HTERT RPE-1 (cell line): ENCODE results near the gene CD14.
"Not testable (repeated sequence)": the region's sequence is repeated elsewhere in the genome, so short reads cannot be mapped to it uniquely, and the experiment has no call there.

Source experiments
- in situ Hi-C: fragments of 300-500 bp; cut with MboI; formaldehyde crosslinking; loops from 4 replicates; pipeline ENCODE4 v1.14.3; 2020; ENCODE audit warnings: low sequenced_read_pairs

CD14 gene

DNA sequence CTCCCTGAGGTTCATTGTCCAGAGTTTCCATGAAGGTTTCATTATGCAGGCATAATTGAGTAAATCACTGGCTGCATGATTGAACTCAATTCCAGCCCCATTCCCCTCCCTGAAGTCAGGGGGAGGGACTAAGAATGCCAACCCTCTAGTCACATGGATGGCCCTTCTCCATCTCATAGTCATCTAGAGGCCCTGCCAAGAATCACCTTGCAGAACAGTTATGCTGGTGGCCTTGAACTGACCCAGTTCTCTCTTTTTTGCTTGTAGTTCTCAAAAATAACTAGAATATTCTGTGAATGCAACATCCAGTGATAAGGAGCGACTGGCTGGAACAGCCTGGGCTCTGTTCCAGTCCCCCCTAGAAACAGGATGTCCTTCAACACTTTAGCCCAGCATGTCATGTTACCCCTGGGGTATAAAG, 36.6 kb downstream of the CD14 start:
- in situ Hi-C loops: no loop called here

DNA sequence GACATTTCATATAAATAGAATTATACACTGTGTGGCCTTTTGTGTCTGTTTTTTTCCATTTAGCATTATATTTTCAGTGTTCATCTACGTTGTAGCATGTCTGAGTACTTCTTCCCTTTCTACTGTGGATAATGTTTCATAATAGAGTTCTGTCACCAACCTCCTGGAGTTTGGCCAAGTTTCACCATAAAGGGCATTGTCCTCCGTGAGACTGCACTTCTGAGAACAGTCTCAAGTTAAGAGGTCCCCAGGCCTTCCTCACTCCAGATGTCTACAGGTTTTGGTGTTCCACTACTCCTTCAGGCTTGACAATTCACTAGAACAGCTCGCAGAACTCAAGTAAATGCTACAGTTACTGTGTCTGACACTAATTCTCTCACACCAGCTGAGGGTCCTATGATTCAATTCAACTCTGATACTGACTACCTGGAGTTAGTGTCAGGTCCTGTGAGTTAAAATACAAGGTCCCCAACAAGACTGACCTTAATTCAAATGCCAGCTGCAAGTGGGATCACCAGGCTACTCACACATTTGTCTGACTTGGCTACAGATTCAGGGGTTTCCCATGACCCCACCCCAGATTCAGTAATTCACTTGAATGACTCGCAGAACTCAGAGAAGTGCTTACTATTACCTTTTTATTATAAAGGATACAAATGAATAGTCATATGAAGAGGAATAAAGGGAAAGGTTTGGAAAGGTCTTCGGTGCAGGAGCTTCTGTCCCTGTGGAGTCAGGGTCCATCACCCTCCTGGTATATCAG, 37.3 kb downstream of the CD14 start:
- in situ Hi-C loops: no loop called here

DNA sequence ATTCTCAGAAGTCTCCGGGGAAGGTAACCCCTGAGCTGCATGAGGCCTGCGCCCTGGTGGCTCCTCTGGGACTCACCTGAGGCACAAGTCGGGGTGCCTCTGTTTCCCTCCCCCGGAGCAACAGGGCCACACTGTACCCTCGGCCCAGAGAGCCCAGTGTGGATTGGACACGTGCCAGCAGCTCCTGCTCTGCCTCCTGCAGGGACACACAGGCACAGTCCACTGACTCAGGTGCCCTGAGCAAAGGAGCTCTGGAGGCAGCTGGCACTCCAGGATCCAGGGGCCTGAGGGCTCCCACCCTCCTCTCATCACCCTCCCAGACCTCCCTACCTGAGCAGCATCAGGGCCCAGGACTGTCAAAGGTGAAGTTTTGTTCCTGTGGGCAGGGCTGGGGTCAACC, 38.8 kb downstream of the CD14 start:
- in situ Hi-C loops: no loop called here

DNA sequence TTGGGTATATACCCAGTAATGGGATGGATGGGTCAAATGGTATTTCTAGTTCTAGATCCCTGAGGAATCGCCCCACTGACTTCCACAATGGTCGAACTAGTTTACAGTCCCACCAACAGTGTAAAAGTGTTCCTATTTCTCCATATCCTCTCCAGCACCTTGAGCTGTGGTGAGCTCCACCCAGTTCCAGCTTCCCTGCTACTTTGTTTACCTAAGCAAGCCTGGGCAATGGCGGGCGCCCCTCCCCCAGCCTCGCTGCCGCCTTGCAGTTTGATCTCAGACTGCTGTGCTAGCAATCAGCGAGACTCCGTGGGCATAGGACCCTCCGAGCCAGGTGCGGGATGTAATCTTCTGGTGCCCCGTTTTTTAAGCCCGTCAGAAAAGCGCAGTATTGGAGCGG, 39.9 kb downstream of the CD14 start:
- in situ Hi-C loops: not testable (repeated sequence)

DNA sequence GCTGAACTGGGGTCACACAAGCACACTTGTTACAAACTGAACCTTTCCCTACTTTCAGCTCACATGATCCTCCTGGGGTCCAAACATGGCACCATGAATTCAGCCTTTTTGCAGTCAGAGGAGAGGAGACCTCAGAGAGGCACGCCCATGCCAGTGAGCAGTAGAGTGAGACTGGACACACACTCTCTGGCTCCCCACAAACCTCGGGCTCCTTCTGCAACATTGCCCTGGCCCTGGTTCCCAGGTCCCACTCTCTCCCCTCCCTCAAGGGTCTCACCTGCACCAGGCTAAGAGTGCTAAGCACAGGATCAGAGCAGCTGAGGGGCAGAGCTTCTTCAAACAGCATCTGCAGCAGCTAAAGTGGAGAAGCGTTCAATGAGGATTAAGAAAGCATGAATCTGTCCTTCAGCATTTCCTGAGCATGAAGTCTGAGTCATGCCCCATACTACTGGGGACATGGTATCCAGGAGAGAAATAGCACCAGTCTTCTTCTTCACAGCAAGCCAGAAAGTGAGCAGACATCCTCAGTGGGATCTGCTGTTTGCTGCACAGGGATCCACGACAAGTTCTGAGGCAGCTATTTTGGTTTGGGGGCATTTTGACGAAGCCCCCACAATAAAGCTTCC, 41.1 kb downstream of the CD14 start:
- in situ Hi-C loops: no loop called here

DNA sequence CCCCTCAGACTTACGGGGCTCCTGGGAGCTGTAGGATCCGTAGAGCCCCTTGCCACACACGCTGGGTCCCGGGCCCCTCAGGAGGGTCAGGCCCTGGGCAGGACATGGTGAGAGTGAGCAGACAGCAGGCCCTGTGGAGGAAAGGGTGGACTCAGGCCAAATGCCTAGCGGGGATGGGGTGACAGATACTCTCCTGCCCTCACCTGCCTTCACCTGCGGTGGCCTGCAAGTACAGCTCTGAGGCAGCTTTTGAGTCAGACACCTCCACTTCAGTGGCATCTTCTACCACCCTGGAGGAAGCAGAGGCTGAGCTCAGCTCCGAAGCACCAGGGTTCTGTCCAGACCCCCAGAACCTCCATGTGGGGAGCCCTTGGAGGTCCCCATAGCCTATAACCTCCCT, 42.1 kb downstream of the CD14 start:
- in situ Hi-C loops: no loop called here

DNA sequence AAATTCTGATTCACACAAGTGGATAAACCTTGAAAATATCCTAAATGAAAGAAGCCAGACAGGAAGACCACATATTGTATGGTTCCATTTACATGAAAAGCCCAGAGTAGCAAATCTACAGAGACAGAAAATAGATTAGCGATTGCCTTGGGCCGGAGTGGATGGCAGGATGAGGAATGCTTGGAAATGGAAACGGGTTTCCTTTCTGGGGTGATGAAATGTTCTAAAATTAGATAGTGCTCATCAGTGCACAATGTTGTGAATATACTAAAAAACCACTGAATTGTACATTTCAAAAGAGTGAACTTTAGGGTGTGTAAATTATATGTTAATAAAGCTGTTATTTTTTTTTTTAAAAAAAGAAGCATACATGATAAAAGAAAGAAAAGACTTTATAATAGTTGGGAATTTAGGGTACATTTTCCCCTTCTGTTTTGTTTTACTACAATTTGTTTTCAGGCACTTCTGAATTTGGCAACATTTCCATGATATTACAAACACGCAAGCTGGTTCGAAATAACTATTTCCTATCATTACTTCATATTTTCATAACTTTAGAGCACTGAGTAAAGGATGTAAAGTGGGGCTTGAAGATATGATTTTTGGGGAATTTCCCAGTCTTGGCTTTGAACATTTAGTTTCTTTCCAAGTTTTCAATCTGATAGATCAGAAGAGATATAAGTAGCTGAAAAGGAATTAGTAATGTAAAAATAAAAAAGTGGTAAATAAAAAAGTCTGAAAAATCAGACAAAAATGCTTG, 44.5 kb downstream of the CD14 start:
- in situ Hi-C loops: no loop called here

DNA sequence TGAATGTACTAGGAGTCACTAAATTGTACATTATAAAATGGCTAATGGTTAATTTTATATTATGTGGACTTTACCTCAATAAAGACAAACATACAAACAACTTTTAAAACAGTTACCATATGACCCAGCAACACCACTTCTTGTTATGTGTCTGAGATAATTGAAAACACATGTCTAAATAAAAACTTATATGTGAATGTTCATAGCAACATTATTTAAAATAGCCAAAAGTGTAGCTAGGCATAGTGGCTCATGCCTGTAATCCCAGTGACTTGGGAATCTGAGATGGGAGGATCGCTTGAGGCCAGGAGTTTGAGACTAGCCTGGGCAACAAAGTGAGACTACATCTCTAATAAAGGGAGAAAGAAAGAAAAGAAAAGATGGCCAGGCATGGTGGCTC, 45.5 kb downstream of the CD14 start:
- in situ Hi-C loops: no loop called here
